ENCODE results near the gene EYS. TPM values are rescaled to one million over a fixed set of nuclear protein-coding genes. Genes with fewer than 3 reads are reported as not detected.

Gene EYS
- total and polyA plus RNA-seq, 2 of the 13 experiments (the other 11 are each of a cell fraction or from before 2014, with no cell fraction given), result 0.04 to 0.07 TPM

DNA sequence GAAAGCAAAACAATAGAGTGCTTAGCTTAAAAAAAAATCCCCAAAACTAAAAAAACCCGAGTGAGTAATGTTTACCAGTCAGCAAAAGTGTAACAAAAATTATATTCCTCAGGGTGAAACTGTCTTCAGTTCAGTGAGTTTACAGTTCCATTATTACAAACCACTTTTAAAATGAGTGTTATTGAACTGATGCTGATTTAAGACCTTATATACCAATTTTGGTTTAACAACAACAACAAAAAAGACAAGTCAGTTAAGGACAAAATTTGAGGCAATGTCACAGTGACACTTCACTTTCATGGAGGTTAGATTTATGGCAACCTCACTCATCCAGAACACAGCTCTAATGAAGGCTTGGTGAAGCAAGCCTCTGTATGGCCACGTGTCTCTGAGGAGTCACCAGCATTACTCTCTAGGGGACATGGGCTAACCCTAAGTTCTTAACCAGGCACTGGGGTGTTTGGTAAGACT is 1440.6 kb downstream of the EYS start:
- H3K9ac ChIP-seq (ENCODE audit: insufficient read depth, low read depth, low read length), result no peak overlapping the region
- H2AFZ ChIP-seq (ENCODE audit: low read length), result no peak overlapping the region
- H3K9me3 ChIP-seq (ENCODE audit: low read length), result no peaks in the 10 kb centered on the region
- no peaks in the 10 kb centered on the region for H3K4me1 ChIP-seq (ENCODE audit: insufficient read depth, low read length)
- ChIA-PET POLR2A (no interaction called here), CTCF (ENCODE audit: low intra/inter-chr PET ratio, low total read pairs) (no interaction called here)
- in situ Hi-C loops (cut with HindIII; ENCODE audit: extremely low pct_ligation_motif_present, low pct_unique_long_range_greater_than_20kb) (no loop called here), intact Hi-C loops (cut with micrococcal nuclease; ENCODE audit: unreplicated experiment) (no loop called here)
- ATAC-seq, result no peak
- no peak overlapping the region for H3K4me3 ChIP-seq (replicated peaks in 1 of 3; ENCODE audit: insufficient read depth in 1 of 3, low read depth in 2 of 3, low read length in 3 of 3)
- no TSS peak for BruUV-seq (replicated peaks)
- WGBS (ENCODE audit: low lambda C conversion rate), result 6% methylated on average over 2 of the region's 2 CpGs
- no peak for DNase-seq (ENCODE audit: low spot score)
- H4K20me1 ChIP-seq (ENCODE audit: insufficient read depth, low read length), result no peaks in the 10 kb centered on the region
- no peak for FAIRE-seq
- H3K27ac ChIP-seq (ENCODE audit: extremely low read length, insufficient read depth, low read length), result no peak overlapping the region
- no peaks in the 10 kb centered on the region for H3K36me3 ChIP-seq (replicated peaks in 1 of 2; ENCODE audit: control insufficient read depth in 1 of 2, insufficient read depth in 2 of 2, low read length in 2 of 2)
- TF ChIP-seq FOXJ3 (CRISPR knock-in tag; IDR thresholded peaks at IDR 0.05; ENCODE audit: borderline replicate concordance), result no peak
- TF ChIP-seq TEAD2 (CRISPR knock-in tag; IDR thresholded peaks at IDR 0.05), result no peak
- TF ChIP-seq, protein P1, sequence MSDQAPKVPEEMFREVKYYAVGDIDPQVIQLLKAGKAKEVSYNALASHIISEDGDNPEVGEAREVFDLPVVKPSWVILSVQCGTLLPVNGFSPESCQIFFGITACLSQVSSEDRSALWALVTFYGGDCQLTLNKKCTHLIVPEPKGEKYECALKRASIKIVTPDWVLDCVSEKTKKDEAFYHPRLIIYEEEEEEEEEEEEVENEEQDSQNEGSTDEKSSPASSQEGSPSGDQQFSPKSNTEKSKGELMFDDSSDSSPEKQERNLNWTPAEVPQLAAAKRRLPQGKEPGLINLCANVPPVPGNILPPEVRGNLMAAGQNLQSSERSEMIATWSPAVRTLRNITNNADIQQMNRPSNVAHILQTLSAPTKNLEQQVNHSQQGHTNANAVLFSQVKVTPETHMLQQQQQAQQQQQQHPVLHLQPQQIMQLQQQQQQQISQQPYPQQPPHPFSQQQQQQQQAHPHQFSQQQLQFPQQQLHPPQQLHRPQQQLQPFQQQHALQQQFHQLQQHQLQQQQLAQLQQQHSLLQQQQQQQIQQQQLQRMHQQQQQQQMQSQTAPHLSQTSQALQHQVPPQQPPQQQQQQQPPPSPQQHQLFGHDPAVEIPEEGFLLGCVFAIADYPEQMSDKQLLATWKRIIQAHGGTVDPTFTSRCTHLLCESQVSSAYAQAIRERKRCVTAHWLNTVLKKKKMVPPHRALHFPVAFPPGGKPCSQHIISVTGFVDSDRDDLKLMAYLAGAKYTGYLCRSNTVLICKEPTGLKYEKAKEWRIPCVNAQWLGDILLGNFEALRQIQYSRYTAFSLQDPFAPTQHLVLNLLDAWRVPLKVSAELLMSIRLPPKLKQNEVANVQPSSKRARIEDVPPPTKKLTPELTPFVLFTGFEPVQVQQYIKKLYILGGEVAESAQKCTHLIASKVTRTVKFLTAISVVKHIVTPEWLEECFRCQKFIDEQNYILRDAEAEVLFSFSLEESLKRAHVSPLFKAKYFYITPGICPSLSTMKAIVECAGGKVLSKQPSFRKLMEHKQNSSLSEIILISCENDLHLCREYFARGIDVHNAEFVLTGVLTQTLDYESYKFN (CRISPR knock-in tag; conservative IDR thresholded peaks at IDR 0.05), result no peak
- no peak for TF ChIP-seq PRPF4 (IDR thresholded peaks at IDR 0.05; ENCODE audit: low read depth, low read length, poor library complexity, severe bottlenecking)
- no peaks in the 10 kb centered on the region for H3K27me3 ChIP-seq (ENCODE audit: control insufficient read depth in 1 of 2, insufficient read depth in 2 of 2, low read length in 2 of 2)
- no peak overlapping the region for H3K4me2 ChIP-seq (ENCODE audit: low read depth, low read length)
- H3K79me2 ChIP-seq (ENCODE audit: insufficient read depth, low read length), result no peaks in the 10 kb centered on the region

DNA sequence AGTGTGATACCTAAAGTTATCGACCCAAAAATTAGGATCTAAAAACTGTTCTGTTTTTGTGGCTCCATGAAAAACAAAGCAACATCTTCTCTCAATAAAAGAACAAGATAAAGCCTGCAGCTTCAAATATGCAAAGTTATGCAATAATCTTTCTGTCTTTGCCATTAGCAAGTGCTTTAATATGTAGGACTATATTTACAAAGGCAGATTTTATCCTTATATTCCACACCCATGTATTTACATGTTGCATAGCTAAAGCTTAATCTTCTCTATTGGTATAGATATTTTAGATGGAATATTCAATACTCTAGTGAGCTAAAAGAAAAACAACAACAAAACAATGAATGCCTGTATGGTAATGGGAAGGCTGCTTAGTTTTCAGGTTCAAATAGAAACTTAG is 1443.2 kb downstream of the EYS start:
- in situ Hi-C loops (cut with HindIII; ENCODE audit: extremely low pct_ligation_motif_present, low pct_unique_long_range_greater_than_20kb), result no loop called here

More for the DNA sequence above, 1443.2 kb downstream of the EYS start:
- H3K79me2 ChIP-seq (ENCODE audit: insufficient read depth, low read length), result no peaks in the 10 kb centered on the region
- no peaks in the 10 kb centered on the region for H4K20me1 ChIP-seq (ENCODE audit: insufficient read depth, low read length)
- no peaks in the 10 kb centered on the region for H3K27me3 ChIP-seq (ENCODE audit: control insufficient read depth in 1 of 2, insufficient read depth in 2 of 2, low read length in 2 of 2)
- no TSS peak for BruUV-seq (replicated peaks)
- ChIA-PET CTCF (ENCODE audit: low intra/inter-chr PET ratio, low total read pairs) (no interaction called here), POLR2A (no interaction called here)
- peaks cover 9% of the 10 kb centered on the region for H3K4me1 ChIP-seq (ENCODE audit: insufficient read depth, low read length)
- H2AFZ ChIP-seq (ENCODE audit: low read length), result no peak overlapping the region
- ATAC-seq (no peak), DNase-seq (ENCODE audit: low spot score) (no peak), FAIRE-seq (no peak)
- H3K9ac ChIP-seq (ENCODE audit: insufficient read depth, low read depth, low read length), result no peak overlapping the region
- H3K36me3 ChIP-seq (replicated peaks in 1 of 2; ENCODE audit: control insufficient read depth in 1 of 2, insufficient read depth in 2 of 2, low read length in 2 of 2), result no peaks in the 10 kb centered on the region
- no peak overlapping the region for H3K4me2 ChIP-seq (ENCODE audit: low read depth, low read length)
- H3K9me3 ChIP-seq (ENCODE audit: low read length), result no peaks in the 10 kb centered on the region
- no peak overlapping the region for H3K27ac ChIP-seq (ENCODE audit: extremely low read length, insufficient read depth, low read length)
- no peak for TF ChIP-seq ZNF441 (CRISPR knock-in tag; IDR thresholded peaks at IDR 0.05; ENCODE audit: borderline replicate concordance)
- no peak for TF ChIP-seq NFE2 (CRISPR knock-in tag; IDR thresholded peaks at IDR 0.05)
- TF ChIP-seq ZKSCAN5 (CRISPR knock-in tag; IDR thresholded peaks at IDR 0.05), result no peak
- TF ChIP-seq POLR2A (IDR thresholded peaks at IDR 0.05; ENCODE audit: insufficient read depth in 1 of 2, low read depth in 2 of 2, low read length in 2 of 2), result no peak
- TF ChIP-seq ZNF724P (CRISPR knock-in tag; IDR thresholded peaks at IDR 0.05; ENCODE audit: borderline replicate concordance), result no peak
- 57% methylated on average over 1 of the region's 1 CpG for WGBS (ENCODE audit: low lambda C conversion rate)
- intact Hi-C loops (cut with micrococcal nuclease; ENCODE audit: unreplicated experiment), result no loop called here
- H3K4me3 ChIP-seq (replicated peaks in 1 of 3; ENCODE audit: insufficient read depth in 1 of 3, low read depth in 2 of 3, low read length in 3 of 3), result no peak overlapping the region

All from HepG2 (cell line).